IPS-NIHi7 (cell line): ENCODE measurements around the gene TRIP13.

Experiments
- DNase-seq: peaks from one replicate; pipeline ENCODE4 v3.0.0; 2012; ENCODE audit warnings: mixed read lengths; ENCODE audit errors: extremely low spot score

TRIP13 gene

DNA sequence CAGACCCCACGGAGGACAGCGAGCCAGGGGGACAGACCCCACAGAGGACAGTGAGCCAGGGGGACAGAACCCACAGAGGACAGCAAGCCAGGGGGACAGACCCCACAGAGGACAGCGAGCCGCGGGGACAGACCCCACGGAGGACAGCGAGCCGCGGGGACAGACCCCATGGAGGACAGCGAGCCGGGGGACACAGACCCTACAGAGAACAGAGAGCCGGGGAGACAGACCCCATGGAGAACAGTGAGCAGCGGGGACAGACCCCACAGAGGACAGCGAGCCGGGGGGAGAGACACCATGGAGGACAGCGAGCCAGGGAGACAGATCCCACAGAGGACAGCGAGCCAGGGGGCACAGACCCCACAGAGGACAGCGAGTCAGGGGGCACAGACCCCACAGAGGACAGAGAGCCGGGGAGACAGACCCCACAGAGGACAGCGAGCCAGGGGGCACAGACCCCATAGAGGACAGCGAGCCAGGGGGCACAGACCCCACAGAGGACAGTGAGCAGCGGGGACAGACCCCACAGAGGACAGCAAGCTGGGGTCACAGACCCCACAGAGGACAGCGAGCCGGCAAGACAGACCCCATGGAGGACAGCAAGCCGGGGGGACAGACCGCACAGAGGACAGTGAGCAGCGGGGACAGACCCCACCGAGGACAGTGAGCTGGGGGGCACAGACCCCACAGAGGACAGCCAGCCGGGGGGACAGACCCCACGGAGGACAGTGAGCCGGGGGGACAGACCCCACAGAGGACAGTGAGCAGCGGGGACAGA lies 37.5 kb upstream of the TRIP13 start:
- no peak for DNase-seq

DNA sequence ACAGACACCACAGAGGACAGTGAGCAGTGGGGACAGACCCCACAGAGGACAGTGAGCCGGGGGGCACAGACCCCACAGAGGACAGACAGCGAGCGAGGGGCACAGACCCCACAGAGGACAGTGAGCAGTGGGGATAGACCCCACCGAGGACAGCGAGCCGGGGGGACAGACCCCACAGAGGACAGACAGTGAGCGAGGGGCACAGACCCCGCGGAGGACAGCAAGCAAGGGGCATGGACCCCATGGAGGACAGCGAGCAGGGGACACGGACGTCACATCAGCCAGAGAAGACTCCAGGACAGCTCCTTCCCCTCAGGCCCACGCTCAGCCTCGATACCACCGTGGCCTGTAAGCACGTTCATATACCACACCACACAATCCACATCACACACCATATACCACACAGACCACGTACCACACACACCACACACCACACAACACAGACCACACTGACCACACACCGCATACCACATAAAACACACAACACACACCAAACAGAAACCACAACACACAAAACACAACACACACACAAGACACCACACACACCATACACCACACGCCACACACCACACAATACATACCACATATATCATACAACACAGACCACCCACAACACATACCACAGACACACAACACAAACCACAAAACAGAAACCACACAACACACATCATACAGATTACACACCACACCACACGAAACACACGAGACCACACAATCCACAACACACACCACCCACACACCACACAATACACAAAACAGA lies 36.7 kb upstream of the TRIP13 start:
- no peak for DNase-seq

DNA sequence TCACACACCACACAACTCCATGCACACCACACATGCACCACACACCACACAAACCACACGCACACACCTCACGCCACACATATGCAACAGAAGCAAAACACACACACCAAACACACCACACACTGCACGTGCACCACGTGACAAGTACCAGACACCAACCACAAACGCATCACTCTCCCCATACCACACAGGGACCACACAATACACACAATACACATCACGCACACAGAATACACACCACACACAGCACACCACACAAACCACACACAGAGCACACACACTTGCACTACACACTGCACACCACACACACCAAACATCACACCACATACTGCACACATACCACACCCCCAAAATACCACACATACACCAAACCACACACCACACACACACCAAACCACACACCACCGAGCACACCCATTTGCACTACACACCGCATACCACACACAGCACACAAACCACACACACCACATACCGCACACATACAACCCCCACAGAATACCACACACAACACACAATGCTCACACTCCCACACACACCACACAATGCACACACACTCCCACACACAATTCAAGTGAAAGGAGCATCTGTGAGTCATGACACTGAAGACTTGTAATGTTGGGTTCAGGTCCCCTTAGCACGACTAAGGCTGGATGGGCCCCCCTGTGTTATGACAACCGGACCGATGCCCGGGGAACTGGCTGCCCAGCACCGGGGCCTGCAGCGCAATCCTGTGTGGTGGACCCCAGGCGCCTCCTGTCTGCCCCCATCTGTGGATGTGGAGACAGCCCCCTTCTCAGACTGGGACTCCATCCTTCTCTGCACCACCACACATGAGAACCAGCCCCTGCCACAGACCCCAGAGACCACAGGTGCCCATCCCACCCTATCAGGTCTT lies 35.9 kb upstream of the TRIP13 start:
- DNase-seq = no peak

DNA sequence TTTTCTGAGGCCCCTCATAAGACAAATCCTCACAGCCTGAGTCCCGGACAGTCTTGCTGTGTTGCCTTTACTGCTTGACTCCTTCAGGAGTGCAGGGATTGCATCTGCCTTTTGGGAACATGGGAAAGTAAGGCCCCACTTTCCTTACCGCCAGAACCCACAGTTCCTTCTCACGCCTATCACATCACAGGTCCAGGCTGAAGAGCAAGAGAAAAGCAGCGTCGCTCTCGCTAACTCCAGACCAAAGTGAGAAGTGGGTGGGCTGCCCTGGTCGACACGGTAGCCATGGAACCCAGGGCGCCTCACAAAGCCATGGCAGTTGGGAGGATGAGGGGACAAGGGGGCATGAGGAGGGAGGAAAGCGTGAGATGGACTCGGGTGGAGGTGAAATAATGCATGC lies 34.0 kb upstream of the TRIP13 start:
- no peak for DNase-seq

DNA sequence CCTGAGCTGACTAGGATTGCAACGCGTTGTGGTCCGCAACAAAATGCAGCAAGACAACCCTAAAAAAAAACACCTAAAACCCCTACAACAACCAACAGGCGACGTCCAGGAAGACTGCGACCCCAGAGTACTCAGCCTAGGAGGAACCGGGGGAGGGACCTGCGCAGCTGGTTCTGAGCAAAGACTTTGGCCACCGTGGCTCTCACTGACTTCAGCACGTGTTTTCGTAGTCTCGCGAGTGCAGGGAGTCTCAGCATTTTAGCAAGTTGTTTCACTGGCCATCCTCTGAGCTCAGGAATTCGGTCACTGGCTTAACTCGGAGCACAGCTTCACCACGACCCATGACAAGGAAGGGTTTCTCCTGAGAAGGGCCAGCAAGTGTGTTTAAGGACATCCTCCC lies 33.3 kb upstream of the TRIP13 start:
- DNase-seq = no peak

DNA sequence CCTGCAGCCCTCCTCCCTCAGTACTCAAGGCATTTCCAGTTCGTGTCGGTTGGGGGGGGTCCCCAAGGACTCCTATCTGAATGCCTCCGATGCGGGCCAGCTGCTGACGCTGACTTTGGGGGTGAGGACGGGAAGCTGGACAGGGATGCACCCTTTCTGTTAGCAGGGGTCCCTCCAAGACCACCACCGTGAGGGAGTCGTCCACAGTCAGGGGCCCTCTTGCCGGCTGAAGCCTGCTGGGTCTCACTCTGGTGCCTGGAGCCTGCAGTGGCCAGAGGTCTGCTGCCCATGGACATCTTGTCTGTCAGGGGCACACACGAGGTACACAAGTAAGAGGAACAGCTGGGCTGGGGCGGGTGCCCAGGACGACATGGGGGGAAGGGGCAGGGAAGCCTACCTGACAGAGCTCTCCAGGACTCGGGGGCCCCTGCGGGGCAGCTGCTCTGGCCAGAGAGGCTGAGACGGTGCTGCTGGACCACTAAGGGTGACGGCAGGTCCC lies 32.8 kb upstream of the TRIP13 start:
- no peak for DNase-seq

DNA sequence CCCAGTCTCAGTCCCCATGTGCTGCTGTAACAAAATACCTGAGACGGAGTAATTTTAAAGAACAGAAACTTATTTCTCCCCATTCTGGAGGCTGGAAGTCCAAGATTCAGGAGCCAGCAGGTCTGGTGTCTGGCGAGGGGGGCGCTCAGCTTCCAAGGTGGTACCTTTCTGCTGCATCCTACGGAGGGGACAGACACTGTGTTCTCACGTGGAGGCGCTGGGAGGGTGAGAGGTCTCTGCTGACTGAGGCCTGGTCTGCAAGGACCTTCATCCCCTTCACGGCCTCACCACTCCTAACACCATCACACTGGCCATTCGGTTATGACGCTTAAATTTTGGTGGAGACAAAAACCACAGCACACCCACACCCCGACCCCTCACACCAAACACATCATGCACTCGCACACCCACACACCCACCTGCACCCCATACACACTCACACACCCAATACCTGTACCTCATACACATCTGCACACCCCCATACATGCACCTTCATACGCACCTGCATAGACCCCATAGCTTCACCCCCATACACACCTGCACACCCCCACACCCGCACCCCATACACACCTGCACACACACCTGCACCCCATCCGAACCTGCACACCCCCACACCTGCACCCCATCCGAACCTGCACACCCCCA lies 32.1 kb upstream of the TRIP13 start:
- no peak for DNase-seq

DNA sequence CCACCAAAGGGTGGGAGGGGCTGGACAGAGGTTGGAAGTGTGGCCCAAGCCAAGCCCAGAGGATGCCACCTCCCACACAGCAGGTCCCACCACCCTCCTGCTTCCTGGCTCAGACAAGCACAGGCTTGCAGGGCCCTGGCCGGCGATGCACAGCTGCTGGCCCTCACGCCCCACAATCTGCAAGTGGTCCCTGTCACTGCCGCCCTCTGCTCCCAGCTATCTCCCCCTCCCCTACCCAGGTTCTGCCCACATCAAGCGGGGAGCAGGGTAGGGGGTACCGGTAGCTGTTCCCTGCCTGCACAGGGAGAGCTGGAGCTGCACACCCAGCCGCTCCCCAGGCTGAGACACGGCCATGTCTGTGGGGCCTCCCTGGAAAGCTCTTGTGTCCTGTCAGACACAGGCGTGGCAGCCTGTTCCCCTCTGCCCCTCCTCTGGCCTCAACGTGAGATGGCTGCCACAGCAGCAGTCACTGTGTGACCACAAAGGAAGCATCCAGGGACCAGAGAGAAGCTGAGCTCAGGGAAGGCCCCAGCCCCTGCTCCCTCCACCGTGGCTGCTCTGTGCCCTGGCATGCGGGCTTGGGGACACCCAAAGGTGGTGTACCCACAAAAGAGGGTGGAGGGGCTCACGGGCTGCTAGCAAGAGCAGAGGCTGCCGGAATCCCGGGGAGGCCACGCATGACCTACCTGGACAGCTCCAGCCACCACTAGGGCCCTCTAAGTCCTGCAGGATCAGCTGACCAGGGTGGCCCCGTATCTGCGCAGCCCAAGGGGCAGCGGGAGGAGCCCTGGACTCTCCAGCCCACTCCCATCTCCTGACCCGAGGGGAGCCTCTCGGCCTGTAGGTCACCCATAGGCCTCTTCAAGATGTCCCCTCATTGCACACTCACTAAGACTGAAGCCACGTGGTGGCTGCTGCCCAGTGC lies 31.0 kb upstream of the TRIP13 start:
- DNase-seq = no peak

DNA sequence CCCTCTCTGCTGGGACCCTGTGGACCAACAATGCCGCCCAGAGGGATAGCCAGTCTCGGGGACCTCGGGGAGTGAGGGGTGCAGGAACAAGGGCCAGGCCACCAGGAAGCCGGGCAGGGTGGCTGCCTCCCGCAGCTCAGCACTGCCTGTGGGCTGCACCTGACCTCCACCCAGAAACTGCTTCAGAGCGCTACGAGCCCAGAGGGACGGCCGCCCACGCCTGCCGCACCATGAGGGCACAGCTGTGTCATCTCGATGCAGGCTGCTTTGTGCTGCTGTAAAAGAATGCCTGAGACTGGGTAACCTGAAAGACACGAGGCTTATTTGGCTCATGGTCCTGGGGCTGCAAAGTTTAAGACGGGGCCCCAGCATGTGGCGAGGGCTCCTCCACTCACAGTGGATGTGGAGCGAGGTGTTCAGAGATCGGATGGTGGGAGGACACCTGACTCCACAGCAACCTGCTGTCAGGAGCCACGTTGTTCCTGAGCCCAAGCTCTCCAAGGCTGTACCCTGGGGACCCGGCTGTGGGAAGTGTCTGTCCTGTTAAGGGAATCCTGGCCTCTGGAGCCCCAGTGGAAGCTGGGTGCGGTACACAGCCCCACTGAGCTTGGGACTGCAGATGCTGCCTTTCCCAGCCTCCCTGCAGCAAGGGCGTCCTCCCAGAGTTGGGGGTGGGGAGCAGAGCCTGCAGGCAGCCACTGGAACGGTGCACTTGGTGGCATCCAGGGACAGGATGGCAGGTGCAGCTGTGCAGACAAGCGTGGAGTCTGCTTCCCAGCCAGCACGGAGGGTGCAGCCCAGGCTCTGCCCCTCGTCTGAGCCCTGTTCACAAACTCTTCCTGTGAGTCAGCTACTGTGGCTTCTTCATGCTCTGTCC lies 30.1 kb upstream of the TRIP13 start:
- DNase-seq = no peak

DNA sequence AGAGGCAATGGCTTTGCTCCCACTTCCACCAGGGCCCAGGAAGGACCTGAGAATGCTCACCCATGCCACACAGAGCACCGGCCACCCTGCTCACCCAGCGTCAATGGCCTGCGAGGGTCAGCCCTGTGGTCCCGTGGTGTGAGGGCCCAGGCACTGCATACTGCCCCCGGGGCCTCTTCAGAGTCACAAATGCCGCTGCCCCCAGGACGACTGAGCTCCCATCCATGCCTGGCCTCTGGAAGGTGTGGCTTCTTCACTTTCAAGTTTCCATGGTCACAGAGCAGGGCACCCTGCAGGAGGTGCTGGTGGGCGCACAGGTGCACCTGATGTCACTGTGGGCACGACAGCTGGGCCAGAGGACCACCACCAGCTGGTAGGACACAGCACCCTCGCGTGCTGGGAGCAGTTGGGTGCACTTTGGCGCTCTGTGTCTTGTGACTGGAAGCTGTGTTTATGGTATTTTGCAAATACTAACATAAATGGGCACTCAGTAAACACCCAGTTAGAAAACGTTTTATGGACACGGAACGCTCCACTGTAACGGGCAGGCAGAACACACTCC lies 29.4 kb upstream of the TRIP13 start:
- no peak for DNase-seq

DNA sequence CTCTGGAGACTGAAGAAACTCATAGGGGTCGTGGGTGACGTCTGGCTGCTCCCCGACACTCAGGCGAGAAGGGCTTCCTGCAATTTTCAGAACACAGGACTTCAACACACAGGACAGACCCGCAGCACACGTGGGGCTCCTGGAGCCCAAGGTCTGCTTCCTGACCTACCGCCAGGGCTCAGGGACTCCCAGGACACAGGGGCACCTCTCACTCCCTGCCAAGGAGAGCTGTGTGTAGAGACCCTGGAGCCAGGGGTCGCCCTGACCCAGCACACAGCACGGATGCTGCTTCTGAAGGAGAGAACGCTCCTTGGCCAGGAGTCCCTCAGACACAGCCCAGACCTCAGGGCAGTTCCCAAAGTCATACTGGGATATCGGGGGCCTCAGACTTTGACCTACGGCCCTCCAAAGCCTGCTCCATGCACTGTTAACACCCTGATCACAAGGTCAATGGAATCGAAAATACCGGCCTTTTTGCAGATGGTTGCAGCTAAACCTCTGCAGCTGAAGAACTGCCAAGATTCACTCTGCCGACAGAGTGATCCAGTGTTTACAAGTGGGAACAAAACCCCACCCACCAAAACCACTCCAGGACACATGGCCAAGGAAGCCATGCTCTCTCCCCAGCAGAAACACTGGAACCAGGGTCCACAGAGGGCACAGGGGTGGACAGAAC lies 28.1 kb upstream of the TRIP13 start:
- no peak for DNase-seq

DNA sequence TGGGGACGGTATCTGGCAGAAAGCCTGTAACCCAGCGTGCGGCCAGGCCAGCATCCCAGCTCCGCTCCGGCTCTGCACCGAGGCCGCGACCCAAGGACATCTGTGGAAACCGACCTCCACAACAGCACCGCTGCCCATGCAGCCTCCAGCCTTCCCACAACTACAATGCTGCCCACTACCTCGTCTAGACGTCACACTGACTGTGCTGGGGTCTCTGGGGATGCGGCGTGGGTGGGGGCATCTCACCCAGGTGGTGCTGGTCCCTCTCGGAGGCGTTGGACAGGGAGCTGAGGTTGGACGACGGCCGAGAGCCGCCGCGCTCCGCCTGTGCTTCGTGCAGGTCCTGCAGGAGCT lies 27.5 kb upstream of the TRIP13 start:
- DNase-seq = no peak

DNA sequence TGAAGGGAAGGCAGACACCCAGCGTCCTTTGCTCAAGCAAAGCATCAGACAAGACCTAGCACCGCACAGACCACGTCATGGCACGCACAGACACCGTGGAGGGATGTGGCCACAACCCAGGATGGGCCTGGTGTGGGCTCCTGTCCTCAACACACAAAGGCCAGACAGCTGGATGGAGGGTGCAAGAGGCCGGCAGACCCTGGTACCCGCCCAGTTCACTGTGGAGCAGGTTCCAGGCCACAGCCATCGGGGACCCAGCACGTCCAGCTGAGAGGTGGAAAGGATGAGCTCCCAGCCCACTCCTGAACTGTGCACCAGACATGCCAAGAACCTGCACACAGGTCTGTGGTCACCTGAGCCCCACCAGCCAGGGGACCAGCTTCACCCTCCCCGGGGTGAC lies 26.9 kb upstream of the TRIP13 start:
- DNase-seq = no peak

DNA sequence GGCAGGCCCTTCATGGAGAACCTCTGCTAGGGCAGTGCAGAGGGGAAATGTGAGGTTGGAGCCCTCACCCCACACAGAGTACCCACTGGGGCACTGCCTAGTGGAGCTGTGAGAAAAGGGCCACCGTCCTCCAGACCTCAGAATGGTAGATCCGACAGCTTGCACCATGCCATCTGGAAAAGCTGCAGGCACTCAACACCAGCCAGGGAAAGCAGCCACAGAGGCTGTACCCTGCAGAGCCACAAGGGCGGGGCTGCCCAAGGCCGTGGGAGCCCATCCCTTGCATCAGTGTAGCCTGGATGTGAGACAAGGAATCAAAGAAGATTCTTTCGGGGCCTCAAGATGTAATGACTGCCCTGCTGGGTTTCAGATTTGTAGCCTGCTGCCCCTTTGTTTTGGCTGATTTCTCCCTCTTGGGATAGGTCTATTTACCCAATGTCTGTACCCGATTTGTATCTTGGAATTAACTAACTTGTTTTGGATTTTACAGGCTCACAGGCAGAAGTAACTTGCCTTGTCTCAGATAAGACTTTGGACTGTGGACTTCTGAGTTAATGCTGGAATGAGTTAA lies 25.3 kb upstream of the TRIP13 start:
- DNase-seq = no peak

DNA sequence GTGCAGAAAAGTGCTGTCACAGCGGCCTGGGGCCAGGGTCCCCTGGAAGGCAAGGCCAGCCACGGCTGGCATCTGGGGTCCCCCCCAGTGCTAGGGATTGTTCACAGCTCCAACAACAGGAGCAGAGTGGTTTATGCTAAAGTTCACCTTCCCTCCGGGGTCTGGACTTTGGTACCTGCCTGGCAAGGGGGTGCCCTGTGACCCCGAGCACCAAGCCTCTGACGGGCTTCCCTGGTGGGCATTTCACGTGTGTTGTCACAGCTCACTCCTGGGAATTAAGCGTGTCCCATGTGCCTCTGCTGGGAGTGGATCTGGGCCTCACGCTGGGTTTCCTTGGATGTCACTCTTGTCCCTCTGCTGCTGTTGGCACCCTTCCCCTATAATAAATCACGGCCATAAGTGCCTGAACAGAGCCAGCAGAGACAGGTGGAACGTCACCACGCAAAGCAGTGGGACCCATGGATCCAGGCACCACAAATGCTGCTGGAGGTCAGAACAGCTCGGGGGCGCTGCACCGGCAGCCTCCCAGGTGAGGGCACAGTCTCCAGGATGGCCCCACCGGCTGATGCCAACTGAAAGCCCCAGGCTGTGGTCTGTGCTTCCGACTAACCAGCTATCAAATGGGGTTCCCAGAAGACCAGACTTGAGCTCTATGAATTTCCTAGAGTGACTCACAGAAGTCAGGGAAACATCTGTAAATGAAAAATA lies 24.1 kb upstream of the TRIP13 start:
- DNase-seq = no peak

DNA sequence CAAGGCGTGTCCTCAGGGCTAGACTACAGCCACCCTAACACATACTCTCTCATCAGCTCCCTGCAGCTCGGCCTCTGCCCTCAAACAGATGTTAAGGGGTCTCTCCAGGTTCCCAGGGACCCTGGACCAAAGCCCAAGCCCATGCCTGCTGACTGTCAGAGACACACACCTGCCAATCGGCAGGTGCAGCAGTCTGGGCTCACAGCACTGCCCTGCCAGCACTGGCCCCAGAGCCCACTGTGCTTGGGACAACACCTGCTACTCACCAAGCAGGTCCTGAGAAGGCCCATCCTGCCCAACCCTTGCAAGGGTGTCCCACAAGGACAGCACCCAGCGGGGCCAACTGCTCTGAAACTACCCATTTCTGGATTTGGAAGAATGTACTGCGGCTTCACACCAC lies 21.7 kb upstream of the TRIP13 start:
- DNase-seq = no peak

DNA sequence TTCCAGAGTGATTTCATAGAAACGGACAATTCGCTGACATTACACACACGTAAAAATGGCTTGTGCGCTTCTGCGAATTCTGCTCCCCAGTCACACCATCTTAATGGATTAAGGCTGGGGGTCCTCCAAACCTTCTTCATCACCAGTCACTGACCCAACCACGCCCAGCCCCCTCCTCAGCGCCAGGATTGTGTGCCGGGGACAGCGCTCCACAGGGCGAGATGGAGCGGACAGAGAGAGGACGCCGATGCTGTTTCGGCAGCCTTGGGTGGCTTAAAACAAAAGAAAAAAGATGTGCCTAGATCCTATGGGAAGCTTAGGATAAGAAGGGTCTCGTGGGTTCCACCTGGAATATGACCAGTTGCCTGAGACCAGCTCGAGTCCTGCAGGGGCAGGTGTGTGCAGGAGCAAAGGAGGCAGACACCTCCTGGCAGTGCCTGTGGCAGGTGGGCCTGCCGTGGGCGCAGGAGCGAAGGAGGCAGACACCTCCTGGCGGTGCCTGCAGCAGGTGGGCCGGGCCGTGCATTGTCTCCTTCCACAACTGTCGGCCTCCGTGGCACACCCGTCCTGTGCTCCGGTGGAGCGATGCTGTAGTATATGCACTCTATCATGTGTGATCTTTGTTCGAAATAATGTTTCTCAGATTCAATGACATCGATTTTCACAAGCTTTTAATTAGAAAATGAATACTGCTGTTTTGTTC lies 20.9 kb upstream of the TRIP13 start:
- DNase-seq = no peak
